GM12875 (cell line): ENCODE data around the gene PRDM8.

ENCODE experiments used
- H3K4me3 ChIP-seq: one replicate; pipeline ENCODE4 v1.5.1; 2011; ENCODE audit warnings: low read depth, low read length, control low read depth
- CTCF ChIP-seq: IDR thresholded peaks from 2 replicates; pipeline ENCODE4 v1.5.1; 2011; ENCODE audit warnings: low read depth, mild to moderate bottlenecking, control low read depth, inconsistent platforms, low read length, moderate library complexity, borderline replicate concordance; ENCODE audit not compliant: insufficient read depth

PRDM8 gene

GRCh38 chr4:80207664-80208063, 10.4 kb downstream of the PRDM8 start:
- no peak for TF ChIP-seq CTCF
- H3K4me3 ChIP-seq, result no peak overlapping the region

GRCh38 chr4:80208610-80209339, 11.5 kb downstream of the PRDM8 start:
- no peak for TF ChIP-seq CTCF

GRCh38 chr4:80209340-80209701, 12.0 kb downstream of the PRDM8 start:
- no peak overlapping the region for H3K4me3 ChIP-seq
- no peak for TF ChIP-seq CTCF

More at GRCh38 chr4:80208610-80209339, 11.5 kb downstream of the PRDM8 start:
- H3K4me3 ChIP-seq, result no peak overlapping the region

- no peak overlapping the region for H3K4me3 ChIP-seq
- no peak for TF ChIP-seq CTCF
Measured at GRCh38 chr4:80210549-80210948, 13.2 kb downstream of the PRDM8 start.

GRCh38 chr4:80213117-80213815, 16.0 kb downstream of the PRDM8 start:
- TF ChIP-seq CTCF, result no peak
- H3K4me3 ChIP-seq, result no peak overlapping the region

GRCh38 chr4:80215449-80216052, 18.2 kb downstream of the PRDM8 start:
- TF ChIP-seq CTCF, result no peak
- H3K4me3 ChIP-seq, result no peak overlapping the region
